Suprapubic skin (tissue), 4 donors: Measurements from ENCODE around the gene ENGASE.

Source experiments
- CTCF ChIP-seq, 2 donors: fragments of 200-600 bp in 1 of 2; fragments of 450-650 bp in 1 of 2; sonication (generic) in 1 of 2; IDR thresholded peaks; one replicate each; pipeline ENCODE4 v1.5.1; 2016 to 2019; ENCODE audit warnings: antibody characterized with exemption in 2 of 2, mild to moderate bottlenecking in 1 of 2, moderate library complexity in 1 of 2
- POLR2A ChIP-seq, 2 donors: fragments of 450-650 bp; IDR thresholded peaks; one replicate each; pipeline ENCODE4 v1.6.1; 2017; ENCODE audit warnings: antibody characterized with exemption in 2 of 2, mild to moderate bottlenecking in 2 of 2, moderate library complexity in 2 of 2
- POLR2AphosphoS5 ChIP-seq, 3 donors: sonication (generic); formaldehyde crosslinking; IDR thresholded peaks; one replicate each; pipeline ENCODE4 v1.6.1; 2017; ENCODE audit warnings: antibody characterized with exemption in 3 of 3

- TF ChIP-seq POLR2A (IDR thresholded peaks at IDR 0.05) (no peak), CTCF (IDR thresholded peaks at IDR 0.05) (no peak), POLR2AphosphoS5 (IDR thresholded peaks at IDR 0.05) (no peak)
Observed at GRCh38 chr17:79039886-79040285, 34.7 kb upstream of the ENGASE start.
